GM23338 (cell line): ENCODE data around the gene PSMD2. TPM values are rescaled to one million over a fixed set of nuclear protein-coding genes. Genes with fewer than 3 reads are reported as not detected.
A peak's percentile ranks its signal among the peaks of the same experiment; 100 is the strongest.

Experiments
- ATAC-seq: fragments of 200-7000 bp; cut with Tn5 transposase; 3 replicates; pipeline ENCODE4 v1.9.1; 2020
- DNase-seq: peaks from one replicate; pipeline ENCODE4 v3.0.0-alpha.2; 2015; ENCODE audit warnings: low spot score
- H2AFZ ChIP-seq: fragments of 200-600 bp; sonication (generic); 2 replicates; pipeline ENCODE4 v1.8.0; 2016; ENCODE audit warnings: antibody characterized with exemption, mild to moderate bottlenecking, moderate library complexity
- H3F3A ChIP-seq: fragments of 200-600 bp; sonication (generic); replicated peaks from 2 replicates; pipeline ENCODE4 v1.8.0; 2017; ENCODE audit warnings: antibody characterized with exemption, mixed run types, low read depth
- H3K27ac ChIP-seq: fragments of 200-600 bp; sonication (generic); 2 replicates; pipeline ENCODE4 v1.6.1; 2016; ENCODE audit warnings: low read depth
- H3K27me3 ChIP-seq: fragments of 200-600 bp; sonication (generic); 2 replicates; pipeline ENCODE4 v1.8.0; 2016; ENCODE audit warnings: mild to moderate bottlenecking, mixed run types, moderate library complexity; ENCODE audit not compliant: insufficient read depth
- H3K36me3 ChIP-seq: fragments of 200-600 bp; sonication (generic); 2 replicates; pipeline ENCODE4 v1.8.0; 2016; ENCODE audit warnings: mild to moderate bottlenecking; ENCODE audit not compliant: insufficient read depth
- H3K4me1 ChIP-seq: fragments of 200-600 bp; sonication (generic); 2 replicates; pipeline ENCODE4 v1.8.0; 2016; ENCODE audit warnings: mild to moderate bottlenecking, moderate library complexity; ENCODE audit not compliant: insufficient read depth
- H3K4me2 ChIP-seq: fragments of 200-600 bp; sonication (generic); 2 replicates; pipeline ENCODE4 v1.7.1; 2017; ENCODE audit warnings: mixed run types
- H3K4me3 ChIP-seq: fragments of 200-600 bp; sonication (generic); 2 replicates; pipeline ENCODE4 v1.6.1; 2016; ENCODE audit warnings: mixed run types
- H3K79me2 ChIP-seq: fragments of 200-600 bp; sonication (generic); replicated peaks from 2 replicates; pipeline ENCODE4 v1.8.0; 2017; ENCODE audit warnings: mild to moderate bottlenecking; ENCODE audit not compliant: insufficient read depth
- H3K9me2 ChIP-seq: fragments of 200-600 bp; sonication (generic); 2 replicates; pipeline ENCODE4 v1.8.0; 2017; ENCODE audit not compliant: insufficient read depth
- H4K20me1 ChIP-seq: fragments of 200-600 bp; sonication (generic); replicated peaks from 2 replicates; pipeline ENCODE4 v1.8.0; 2017; ENCODE audit warnings: mild to moderate bottlenecking; ENCODE audit not compliant: insufficient read depth
- H3K27ac Mint-ChIP-seq: 2 replicates; pipeline ENCODE4 v1.8.0; 2020; ENCODE audit warnings: inconsistent platforms, mild to moderate bottlenecking, moderate library complexity, mixed read lengths
- H3K27me3 Mint-ChIP-seq: 3 replicates; pipeline ENCODE4 v1.8.0; 2022; ENCODE audit warnings: low read depth, mild to moderate bottlenecking, moderate library complexity, mixed read lengths, inconsistent platforms; ENCODE audit not compliant: insufficient read depth, poor library complexity
- H3K36me3 Mint-ChIP-seq: 3 replicates; pipeline ENCODE4 v1.8.0; 2021; ENCODE audit warnings: low read depth, mild to moderate bottlenecking, inconsistent platforms, moderate library complexity, mixed read lengths
- H3K4me1 Mint-ChIP-seq: 3 replicates; pipeline ENCODE4 v1.8.0; 2020; ENCODE audit warnings: mild to moderate bottlenecking, inconsistent platforms, mixed read lengths
- H3K4me3 Mint-ChIP-seq: 3 replicates; pipeline ENCODE4 v1.8.0; 2021; ENCODE audit warnings: moderate library complexity, mild to moderate bottlenecking, inconsistent platforms, mixed read lengths
- H3K9me3 Mint-ChIP-seq: 3 replicates; pipeline ENCODE4 v1.8.0; 2020; ENCODE audit warnings: moderate library complexity, mild to moderate bottlenecking, inconsistent platforms, mixed read lengths
- CREB1 ChIP-seq: fragments of 250-450 bp; sonication (Bioruptor Pico); IDR thresholded peaks from 2 replicates; pipeline ENCODE4 v1.5.0; 2020; ENCODE audit warnings: low read depth, mild to moderate bottlenecking, moderate library complexity
- CTCF ChIP-seq, 2 experiments: fragments of 200-600 bp in 1 of 2; sonication (generic) in 1 of 2; conservative IDR thresholded peaks; 2 replicates each; pipeline versions ENCODE4 v1.5.1 to v1.6.1; 2016 to 2017; ENCODE audit warnings: antibody characterized with exemption in 2 of 2, low read depth in 2 of 2, mild to moderate bottlenecking in 2 of 2, moderate library complexity in 1 of 2
- ETS1 ChIP-seq: IDR thresholded peaks from 2 replicates; pipeline ENCODE4 v1.6.1; 2016; ENCODE audit warnings: antibody characterized with exemption
- EZH2 ChIP-seq: fragments of 200-600 bp; sonication (generic); IDR thresholded peaks from one replicate; pipeline ENCODE4 v1.8.0; 2017; ENCODE audit warnings: antibody characterized with exemption, mild to moderate bottlenecking, low read depth; ENCODE audit not compliant: unreplicated experiment
- EZH2phosphoT487 ChIP-seq: fragments of 200-600 bp; sonication (generic); IDR thresholded peaks from one replicate; pipeline ENCODE4 v1.8.1; 2018; ENCODE audit warnings: antibody characterized with exemption; ENCODE audit not compliant: unreplicated experiment
- JUNB ChIP-seq: IDR thresholded peaks from one replicate; pipeline ENCODE4 v1.6.1; 2016; ENCODE audit warnings: antibody characterized with exemption; ENCODE audit not compliant: unreplicated experiment
- NANOG ChIP-seq: IDR thresholded peaks from 2 replicates; pipeline ENCODE4 v1.6.1; 2016; ENCODE audit warnings: antibody characterized with exemption, borderline replicate concordance
- POLR2AphosphoS5 ChIP-seq: IDR thresholded peaks from 2 replicates; pipeline ENCODE4 v1.6.1; 2016; ENCODE audit warnings: antibody characterized with exemption, low read depth
- STAT1 ChIP-seq: IDR thresholded peaks from one replicate; pipeline ENCODE4 v1.6.1; 2016; ENCODE audit warnings: antibody characterized with exemption; ENCODE audit not compliant: unreplicated experiment
- ZNF114 ChIP-seq: fragments of 250-450 bp; sonication (Bioruptor Pico); IDR thresholded peaks from 2 replicates; pipeline ENCODE4 v1.5.0; 2020; ENCODE audit warnings: mild to moderate bottlenecking, moderate library complexity
- ZNF331 ChIP-seq: fragments of 250-450 bp; sonication (Bioruptor Pico); IDR thresholded peaks from 2 replicates; pipeline ENCODE4 v1.5.0; 2020; ENCODE audit warnings: low read depth, mild to moderate bottlenecking, moderate library complexity
- ZNF462 ChIP-seq: fragments of 250-450 bp; sonication (Bioruptor Pico); IDR thresholded peaks from 2 replicates; pipeline ENCODE4 v1.5.0; 2020; ENCODE audit warnings: mild to moderate bottlenecking, moderate library complexity
- polyA plus RNA-seq: library from polyadenylated mRNA; unstranded; fragments of >200 nt; fragmentation: Nextera tagmentation; extraction: Ambion mirVana; gene quantifications from 2 replicates; pipeline ENCODE4 v1.2.1, GENCODE V29; 2016
- total RNA-seq: library from RNA; depleted of rRNA; stranded (reverse); fragments of >200 nt; shearing (Covaris generic); gene quantifications from 2 replicates; pipeline ENCODE4 v1.2.3, GENCODE V29; 2014
- TF ChIP-seq, protein P1 (sequence below): IDR thresholded peaks from one replicate; pipeline ENCODE4 v1.6.1; 2018; ENCODE audit warnings: antibody characterized with exemption; ENCODE audit not compliant: unreplicated experiment

The PSMD2 gene
- total and polyA plus RNA-seq, 2 experiments from 2014 or later = 117 to 507 TPM

DNA sequence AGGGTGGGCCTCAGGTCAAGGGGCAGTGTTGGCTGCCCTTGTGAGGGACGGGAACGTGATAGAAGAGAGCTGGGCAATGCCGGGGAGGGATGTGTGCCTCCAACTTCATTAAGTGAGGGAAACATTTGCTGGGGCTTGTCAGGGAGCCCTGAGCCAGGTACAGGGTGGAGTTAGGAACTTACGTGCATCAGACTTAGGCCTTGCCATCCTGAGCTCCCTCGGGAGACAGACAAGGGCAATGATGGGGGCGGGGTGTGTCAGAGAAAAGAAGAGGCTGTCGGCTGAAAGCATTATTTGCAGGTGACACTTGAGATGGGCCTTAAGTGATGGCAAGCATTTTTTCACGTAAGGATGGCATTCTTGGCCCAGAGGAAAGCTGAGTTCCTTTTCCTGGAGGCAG lies 40.0 kb downstream of the PSMD2 start:
- Mint-ChIP-seq H3K9me3 (peaks cover 3% of the 10 kb centered on the region; the same call in 1 of the 3 replicates), H3K27ac (no peak overlapping the region), H3K36me3 (peaks cover 27% of the 10 kb centered on the region), H3K4me1 (peaks cover 42% of the 10 kb centered on the region), H3K27me3 (peaks cover 32% of the 10 kb centered on the region), H3K4me3 (peak overlapping the region; percentile 59)
- no peak for TF ChIP-seq EZH2
- no peak for TF ChIP-seq NANOG
- no peak for TF ChIP-seq EZH2phosphoT487
- TF ChIP-seq ZNF462 = no peak
- TF ChIP-seq POLR2AphosphoS5 = no peak
- TF ChIP-seq ZNF114 = no peak
- TF ChIP-seq, protein P1, sequence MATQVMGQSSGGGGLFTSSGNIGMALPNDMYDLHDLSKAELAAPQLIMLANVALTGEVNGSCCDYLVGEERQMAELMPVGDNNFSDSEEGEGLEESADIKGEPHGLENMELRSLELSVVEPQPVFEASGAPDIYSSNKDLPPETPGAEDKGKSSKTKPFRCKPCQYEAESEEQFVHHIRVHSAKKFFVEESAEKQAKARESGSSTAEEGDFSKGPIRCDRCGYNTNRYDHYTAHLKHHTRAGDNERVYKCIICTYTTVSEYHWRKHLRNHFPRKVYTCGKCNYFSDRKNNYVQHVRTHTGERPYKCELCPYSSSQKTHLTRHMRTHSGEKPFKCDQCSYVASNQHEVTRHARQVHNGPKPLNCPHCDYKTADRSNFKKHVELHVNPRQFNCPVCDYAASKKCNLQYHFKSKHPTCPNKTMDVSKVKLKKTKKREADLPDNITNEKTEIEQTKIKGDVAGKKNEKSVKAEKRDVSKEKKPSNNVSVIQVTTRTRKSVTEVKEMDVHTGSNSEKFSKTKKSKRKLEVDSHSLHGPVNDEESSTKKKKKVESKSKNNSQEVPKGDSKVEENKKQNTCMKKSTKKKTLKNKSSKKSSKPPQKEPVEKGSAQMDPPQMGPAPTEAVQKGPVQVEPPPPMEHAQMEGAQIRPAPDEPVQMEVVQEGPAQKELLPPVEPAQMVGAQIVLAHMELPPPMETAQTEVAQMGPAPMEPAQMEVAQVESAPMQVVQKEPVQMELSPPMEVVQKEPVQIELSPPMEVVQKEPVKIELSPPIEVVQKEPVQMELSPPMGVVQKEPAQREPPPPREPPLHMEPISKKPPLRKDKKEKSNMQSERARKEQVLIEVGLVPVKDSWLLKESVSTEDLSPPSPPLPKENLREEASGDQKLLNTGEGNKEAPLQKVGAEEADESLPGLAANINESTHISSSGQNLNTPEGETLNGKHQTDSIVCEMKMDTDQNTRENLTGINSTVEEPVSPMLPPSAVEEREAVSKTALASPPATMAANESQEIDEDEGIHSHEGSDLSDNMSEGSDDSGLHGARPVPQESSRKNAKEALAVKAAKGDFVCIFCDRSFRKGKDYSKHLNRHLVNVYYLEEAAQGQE = no peak
- TF ChIP-seq ETS1 = no peak
- no peak for TF ChIP-seq STAT1
- no peak for TF ChIP-seq JUNB
- no peak for TF ChIP-seq ZNF331
- no peak for TF ChIP-seq CREB1 (CRISPR knock-in tag)
- TF ChIP-seq CTCF (conservative IDR thresholded peaks at IDR 0.05; ENCODE audit: low read depth in 2 of 2) = no peak
- peaks cover 17% of the 10 kb centered on the region for H4K20me1 ChIP-seq
- DNase-seq (peak; percentile 40), ATAC-seq (no peak)
- H2AFZ ChIP-seq = no peak overlapping the region
- 0 out of 2 replicates have a peak, but pooled peaks cover 4% of the 10 kb centered on the region for H3K36me3 ChIP-seq
- H3K9me2 ChIP-seq = no peaks in the 10 kb centered on the region
- H3K79me2 ChIP-seq = peaks cover 28% of the 10 kb centered on the region
- peak overlapping the region; percentile 90 for H3K4me2 ChIP-seq
- H3F3A ChIP-seq = peaks cover 26% of the 10 kb centered on the region
- H3K4me3 ChIP-seq = peak overlapping the region; percentile 57
- no peaks in the 10 kb centered on the region for H3K27me3 ChIP-seq
- H3K4me1 ChIP-seq = peaks cover 27% of the 10 kb centered on the region
- no peak overlapping the region for H3K27ac ChIP-seq
